ENCODE data around the gene HYCC2.
"Not testable (repeated sequence)": the region's sequence is repeated elsewhere in the genome, so short reads cannot be mapped to it uniquely, and the experiment has no call there.

HYCC2 gene

GRCh38 chr2:201071479-201072200 lies at the start of gene HYCC2, which contains the start of gene NDUFB3:
HYCC2 (minus strand) TSS chr2:201071671; CDS start chr2:201024009, 47,662 bp downstream.
NDUFB3 (plus strand) TSS chr2:201072001; CDS start chr2:201078883, 6,882 bp downstream.
- peak; percentile 95 for DNase-seq (ENCODE audit: low read depth)

DNA sequence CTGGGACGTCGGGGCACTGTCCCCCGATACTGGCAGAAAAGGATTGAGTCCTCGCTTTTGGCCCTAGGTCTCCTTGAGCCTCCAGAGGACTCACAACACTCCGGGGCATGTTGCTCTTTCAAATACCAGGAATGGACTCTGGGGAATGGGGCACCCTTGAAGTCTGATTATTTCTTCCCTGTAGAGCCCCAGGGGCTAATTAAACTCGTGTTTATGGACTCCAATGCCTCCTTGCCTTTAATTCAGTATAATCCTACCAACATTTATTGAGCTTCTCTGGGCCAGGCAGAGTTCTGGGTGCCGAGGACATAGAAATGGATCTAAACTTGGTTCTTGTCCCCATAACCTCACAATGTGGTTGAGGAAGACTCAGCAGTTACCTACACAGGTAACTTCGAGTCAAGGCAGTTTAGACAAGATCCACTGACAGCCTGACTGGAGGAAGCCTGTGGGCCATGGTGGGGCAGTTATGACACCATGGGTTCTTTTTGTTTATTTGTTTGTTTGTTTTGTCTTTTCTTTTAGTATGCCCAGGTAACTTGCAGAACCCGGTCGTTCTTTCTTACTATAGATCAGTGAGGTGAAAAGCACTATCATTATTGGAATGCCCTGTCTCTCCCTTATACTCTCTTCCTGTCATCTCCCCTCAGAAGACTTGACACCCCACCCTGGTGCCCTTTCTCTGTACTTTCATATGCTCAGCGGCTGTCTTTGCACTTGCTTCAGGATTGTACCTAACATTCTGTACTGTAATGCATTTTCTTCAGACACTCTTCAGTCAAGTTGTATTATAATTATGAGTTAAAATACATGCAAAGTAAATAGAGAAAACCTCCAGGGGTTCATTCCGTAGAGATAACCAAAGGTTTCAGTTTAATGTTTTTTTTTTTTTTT lies 47.7 kb upstream of the HYCC2 start:
- DNase-seq (ENCODE audit: low read depth) = no peak

GRCh38 chr2:201118121-201118960 lies 46.9 kb upstream of the HYCC2 start:
- peak; percentile 66 for DNase-seq (ENCODE audit: low read depth)

GRCh38 chr2:201117735-201118094 lies 46.2 kb upstream of the HYCC2 start:
- DNase-seq (ENCODE audit: low read depth) = not testable (repeated sequence)

DNA sequence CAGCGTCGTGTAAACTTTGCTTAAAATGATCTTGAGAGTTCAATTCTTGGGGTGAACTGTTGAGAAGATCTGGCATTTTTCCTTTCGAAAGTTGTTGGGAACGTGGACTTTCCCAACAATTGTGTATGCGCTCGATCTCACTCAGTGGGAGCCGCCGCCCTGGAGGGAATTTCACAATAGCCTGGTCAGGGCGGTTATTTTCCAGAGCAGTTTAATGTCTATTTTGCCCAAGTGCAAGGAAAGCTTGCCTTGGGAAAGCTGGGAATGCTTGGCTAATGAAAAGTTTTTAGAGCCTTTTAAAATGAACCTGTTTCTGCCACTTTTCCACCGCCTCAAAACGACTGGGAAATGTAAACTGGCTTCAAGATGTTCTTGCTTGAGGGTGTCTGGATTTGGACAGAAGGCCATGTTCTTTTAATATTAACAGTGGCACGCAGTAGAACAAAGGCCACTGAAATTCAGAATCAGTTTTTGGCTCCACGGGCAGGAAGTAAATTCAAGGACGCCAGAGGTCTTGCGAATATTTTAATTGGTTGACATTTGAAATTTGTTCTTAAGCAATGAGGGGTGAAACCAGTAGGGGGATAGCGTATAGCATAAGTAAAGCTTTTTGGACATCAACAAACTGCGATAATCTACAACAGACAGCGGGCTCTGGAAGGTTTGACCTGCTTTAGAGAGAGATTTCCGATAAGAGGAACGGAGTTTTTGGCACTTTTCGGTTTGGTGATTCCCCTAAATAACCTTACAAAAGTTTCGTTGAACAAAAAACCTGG lies 45.7 kb upstream of the HYCC2 start:
- peak; percentile 85 for DNase-seq (ENCODE audit: low read depth)

DNA sequence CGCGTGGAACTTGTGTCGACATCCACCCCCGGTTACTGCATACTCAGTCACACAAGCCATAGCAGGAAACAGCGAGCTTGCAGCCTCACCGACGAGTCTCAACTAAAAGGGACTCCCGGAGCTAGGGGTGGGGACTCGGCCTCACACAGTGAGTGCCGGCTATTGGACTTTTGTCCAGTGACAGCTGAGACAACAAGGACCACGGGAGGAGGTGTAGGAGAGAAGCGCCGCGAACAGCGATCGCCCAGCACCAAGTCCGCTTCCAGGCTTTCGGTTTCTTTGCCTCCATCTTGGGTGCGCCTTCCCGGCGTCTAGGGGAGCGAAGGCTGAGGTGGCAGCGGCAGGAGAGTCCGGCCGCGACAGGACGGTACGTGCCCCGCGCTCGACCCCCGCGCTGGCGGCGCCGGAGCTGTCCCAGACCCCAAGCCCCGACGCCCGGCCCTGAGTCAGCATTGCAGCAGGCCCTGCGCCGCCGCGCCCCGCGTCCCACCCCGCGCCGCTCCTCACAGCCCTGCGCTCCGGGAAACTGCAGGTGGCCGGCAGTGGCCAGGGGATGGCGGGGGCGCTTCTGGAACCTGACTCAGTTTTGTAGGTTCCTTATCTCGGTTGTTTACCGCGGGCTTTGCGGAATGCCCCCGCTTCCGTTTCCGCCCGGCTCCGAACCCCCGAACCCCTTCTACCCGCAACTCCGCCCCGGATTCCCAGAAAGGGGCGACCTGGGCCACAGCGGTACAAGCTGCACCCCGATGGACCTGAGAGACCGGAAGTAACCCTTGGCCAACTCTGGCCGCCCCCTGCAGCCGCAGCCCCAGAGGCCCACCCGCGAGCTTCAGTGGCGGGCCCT lies 44.9 kb upstream of the HYCC2 start, which contains the start of gene CFLAR:
TSS of gene CFLAR (plus strand) at position 50 of the 844 bp plus-strand sequence. CDS start 13,702 bp downstream, outside the sequence.
- no peak for DNase-seq (ENCODE audit: low read depth)

DNA sequence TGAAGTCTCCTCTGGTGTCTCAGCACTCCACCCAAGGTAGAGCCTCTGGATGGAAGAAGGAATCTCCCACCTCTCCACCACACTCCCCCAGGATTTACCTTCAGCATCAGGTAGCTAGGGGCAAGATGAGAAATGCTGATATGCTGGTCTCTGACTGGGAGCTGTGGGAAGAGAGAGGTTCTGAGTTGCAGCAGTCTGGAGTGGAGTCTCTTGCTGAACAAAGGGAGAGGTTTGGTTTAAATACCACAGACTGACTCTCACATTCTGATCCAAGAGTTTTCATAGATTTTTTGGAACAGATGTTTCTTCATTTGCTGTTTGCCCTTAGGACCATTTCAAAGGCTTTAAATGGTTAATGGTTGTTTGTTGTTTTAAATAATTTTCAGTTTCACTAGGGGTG lies 43.4 kb upstream of the HYCC2 start:
- no peak for DNase-seq (ENCODE audit: low read depth)

DNA sequence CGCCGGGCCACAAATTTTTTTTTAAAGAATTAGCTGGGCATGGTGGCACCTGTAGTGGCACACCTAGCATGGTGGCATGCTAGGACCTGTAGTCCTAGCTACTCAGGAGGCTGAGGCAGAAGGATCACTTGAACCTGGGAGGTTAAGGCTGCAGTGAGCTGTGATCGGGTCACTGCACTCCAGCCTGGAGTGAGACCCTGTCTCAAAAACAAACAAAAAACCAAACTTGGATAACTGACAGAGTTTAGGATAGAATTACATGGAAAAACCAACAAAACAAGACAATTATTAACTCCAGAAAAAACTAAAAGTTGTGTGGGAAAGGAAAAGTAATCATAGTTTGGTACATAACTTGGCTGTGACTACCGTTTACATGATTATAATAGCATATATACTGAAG lies 42.9 kb upstream of the HYCC2 start:
- DNase-seq (ENCODE audit: low read depth) = no peak

DNA sequence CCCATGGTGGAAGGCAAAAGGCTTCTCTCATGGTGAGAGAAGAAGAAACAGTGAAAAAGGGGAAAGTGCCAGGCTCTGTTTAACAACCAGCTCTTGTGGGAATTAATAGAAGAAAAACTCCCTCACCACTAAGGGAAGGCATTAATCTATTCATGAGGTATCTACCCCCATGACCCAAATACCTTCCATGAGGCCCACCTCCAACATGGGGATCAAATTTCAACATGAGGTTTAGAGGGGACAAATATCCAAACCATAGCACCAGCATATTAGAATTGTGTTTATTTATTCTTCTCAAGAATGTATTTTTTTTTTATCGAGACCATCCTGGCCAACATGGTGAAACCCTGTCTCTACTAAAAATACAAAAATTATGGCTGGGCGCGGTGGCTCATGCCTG lies 39.6 kb upstream of the HYCC2 start:
- no peak for DNase-seq (ENCODE audit: low read depth)

DNA sequence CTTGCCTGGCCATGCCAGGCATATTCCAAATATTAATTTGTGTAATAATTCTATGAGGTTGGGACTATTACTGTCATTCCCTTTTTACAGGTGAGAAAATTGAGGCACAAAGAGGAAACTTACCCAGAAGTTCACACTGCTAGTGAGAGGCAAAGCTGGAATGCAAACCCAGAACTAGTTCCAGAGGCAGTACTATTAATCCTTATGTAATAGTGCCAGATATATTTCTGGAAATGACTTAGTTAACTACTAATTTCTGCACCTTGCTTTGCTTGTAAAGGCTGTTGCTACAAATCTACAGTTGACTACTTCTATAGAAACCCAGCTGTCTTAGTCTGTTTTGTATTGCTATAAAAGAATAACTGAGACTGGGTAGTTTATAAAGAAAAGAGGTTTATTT lies 39.1 kb upstream of the HYCC2 start:
- no peak for DNase-seq (ENCODE audit: low read depth)

GRCh38 chr2:201109186-201109585 lies 37.7 kb upstream of the HYCC2 start:
- DNase-seq (ENCODE audit: low read depth) = no peak

DNA sequence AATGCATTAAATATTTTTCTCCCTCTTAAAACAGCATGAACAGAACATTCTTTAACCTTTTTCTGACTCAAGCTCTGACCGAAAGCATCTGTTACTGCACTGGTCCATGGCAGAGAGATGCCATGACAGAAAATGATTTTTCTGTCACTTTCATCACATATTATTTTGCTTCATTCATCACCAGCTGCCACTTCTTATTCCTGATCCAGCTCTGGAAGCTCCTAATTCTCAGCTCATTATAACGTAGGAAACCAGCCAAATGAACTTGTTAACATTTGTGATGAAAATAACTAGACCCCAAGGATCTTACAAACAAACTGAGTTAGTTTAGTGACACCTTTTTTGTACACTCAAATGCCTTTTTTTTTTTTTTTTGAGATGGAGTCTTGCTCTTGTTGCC lies 36.9 kb upstream of the HYCC2 start:
- DNase-seq (ENCODE audit: low read depth) = no peak

- no peak for DNase-seq (ENCODE audit: low read depth)
Observed at GRCh38 chr2:201107624-201108023, 36.2 kb upstream of the HYCC2 start.

GRCh38 chr2:201105759-201106158 lies 34.3 kb upstream of the HYCC2 start:
- no peak for DNase-seq (ENCODE audit: low read depth)

GRCh38 chr2:201100497-201100896 lies 29.0 kb upstream of the HYCC2 start:
- no peak for DNase-seq (ENCODE audit: low read depth)

- DNase-seq (ENCODE audit: low read depth) = no peak
Observed at GRCh38 chr2:201093573-201093972, 22.1 kb upstream of the HYCC2 start.

- DNase-seq (ENCODE audit: low read depth) = no peak
Observed at GRCh38 chr2:201090574-201090973, 19.1 kb upstream of the HYCC2 start.

DNA sequence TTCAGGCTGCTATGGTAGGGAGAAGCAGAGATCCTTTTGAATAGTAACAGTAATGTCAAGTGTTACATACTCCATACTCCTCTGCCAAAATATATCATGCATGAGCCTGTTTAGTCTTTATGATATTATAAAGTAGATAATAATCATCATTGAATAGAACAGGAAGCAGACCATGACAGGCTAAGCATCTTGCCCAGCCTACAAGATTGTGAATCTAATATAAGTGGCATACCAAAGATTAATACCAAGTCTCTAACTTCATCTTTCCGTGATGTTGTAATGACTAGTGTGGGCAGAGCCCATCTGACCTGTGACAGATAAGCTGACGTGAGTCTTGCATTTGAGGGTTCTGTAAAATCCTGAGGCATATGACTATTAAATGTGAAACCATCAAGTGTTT lies 13.4 kb upstream of the HYCC2 start:
- DNase-seq (ENCODE audit: low read depth) = no peak

GRCh38 chr2:201074996-201075395 lies 3.5 kb upstream of the HYCC2 start:
- no peak for DNase-seq (ENCODE audit: low read depth)

- DNase-seq (ENCODE audit: low read depth) = no peak
Observed at GRCh38 chr2:201073071-201073470, 1.6 kb upstream of the HYCC2 start.

DNA sequence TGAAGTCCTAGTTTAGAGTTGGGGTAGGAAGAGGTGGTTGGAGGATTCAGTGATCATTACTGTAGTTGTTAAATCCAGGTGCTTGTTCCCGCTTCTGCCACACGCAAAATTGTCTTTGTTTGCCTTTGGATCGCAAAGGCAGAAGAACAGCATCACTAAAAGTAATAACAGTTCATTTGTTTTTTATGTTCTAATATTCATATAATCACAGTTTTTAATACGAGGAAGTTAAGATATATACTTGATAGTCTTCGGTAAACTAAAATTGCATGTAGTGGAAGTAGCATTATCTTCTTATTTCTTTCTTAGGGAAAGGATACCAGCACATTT lies 695 bp upstream of the HYCC2 start:
- no peak for DNase-seq (ENCODE audit: low read depth)
